H1 (cell line): ENCODE results near the gene SRP14. TPM values are rescaled to one million over a fixed set of nuclear protein-coding genes. Genes with fewer than 3 reads are reported as not detected.

Experiments used
- BACH1 ChIP-seq: IDR thresholded peaks from 2 replicates; pipeline ENCODE4 v1.6.1; 2012; ENCODE audit warnings: low read length, improper control_type of control experiment
- CREB1 ChIP-seq: IDR thresholded peaks from 2 replicates; pipeline ENCODE4 v1.6.1; 2012; ENCODE audit warnings: inconsistent platforms
- GTF2F1 ChIP-seq: IDR thresholded peaks from 2 replicates; pipeline ENCODE4 v1.6.1; 2012; ENCODE audit warnings: low read depth, low read length, improper control_type of control experiment, borderline replicate concordance
- JUN ChIP-seq: IDR thresholded peaks from 2 replicates; pipeline ENCODE4 v1.6.1; 2011; ENCODE audit warnings: low read depth, mild to moderate bottlenecking, improper control_type of control experiment, low read length
- KDM4A ChIP-seq: IDR thresholded peaks from one replicate; pipeline ENCODE4 v1.7.1; 2012; ENCODE audit warnings: low read depth, mild to moderate bottlenecking, moderate library complexity, low read length, inconsistent platforms; ENCODE audit not compliant: severe bottlenecking
- TEAD4 ChIP-seq: IDR thresholded peaks from 2 replicates; pipeline ENCODE4 v1.6.1; 2012; ENCODE audit warnings: low read depth, low read length, inconsistent platforms, mixed read lengths
- polyA plus RNA-seq, 7 experiments: library from polyadenylated mRNA; depleted of rRNA in 3 of 7; stranded (reverse) in 5 of 7; unstranded in 2 of 7; fragments of >200 nt in 5 of 7; fragments of 200-250 nt in 2 of 7; gene quantifications; 1 replicate in 5 of 7; 2 replicates in 1 of 7; 4 replicates in 1 of 7; pipeline versions ENCODE4 v1.2.1 to v1.2.3, GENCODE V29; 2011 to 2013; ENCODE audit warnings: missing spikeins in 2 of 7, mixed read lengths in 2 of 7
- total RNA-seq: library from RNA; stranded (reverse); fragmentation: NEBNext Ultra II Directional; extraction: Animal tissue kit (Norgen Biotek cat#: 25700); gene quantifications from 2 replicates; pipeline ENCODE4 v1.2.1, GENCODE V29; 2021
- TF ChIP-seq, protein P1 (sequence below): IDR thresholded peaks from 2 replicates; pipeline ENCODE4 v1.6.1; 2011; ENCODE audit warnings: low read length, improper control_type of control experiment
- TF ChIP-seq, protein P2 (sequence below): IDR thresholded peaks from 2 replicates; pipeline ENCODE4 v1.6.1; 2012; ENCODE audit warnings: inconsistent platforms
- TF ChIP-seq, protein P3 (sequence below): fragments of 300-600 bp; sonication (generic); IDR thresholded peaks from 2 replicates; pipeline ENCODE4 v1.7.1; 2012; ENCODE audit warnings: low read length, moderate library complexity, mild to moderate bottlenecking, inconsistent platforms; ENCODE audit not compliant: insufficient replicate concordance

The SRP14 gene
- total and polyA plus RNA-seq, 2 of the 8 experiments (the other 6 are each of a cell fraction or from before 2014, with no cell fraction given): 186 to 223 TPM

DNA sequence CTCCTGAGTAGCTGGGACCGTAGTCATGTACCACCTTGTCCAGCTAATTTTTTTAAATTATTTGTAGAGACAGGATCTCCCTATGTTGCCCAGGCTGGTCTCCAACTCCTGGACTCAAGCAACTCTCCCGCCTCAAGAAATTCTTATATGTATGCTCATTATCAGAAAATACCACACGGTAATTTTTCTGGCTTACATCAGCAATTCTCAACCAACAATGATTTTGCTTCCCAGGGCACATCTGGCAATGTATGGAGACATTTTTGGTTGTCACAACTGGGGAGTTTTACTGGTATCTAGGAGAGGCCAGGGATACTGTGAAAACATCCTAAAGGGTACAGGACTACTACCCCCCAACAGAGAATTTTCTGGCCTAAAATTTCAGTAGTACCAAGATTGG is 10.8 kb downstream of the SRP14 start (continued):
- TF ChIP-seq, protein P1, sequence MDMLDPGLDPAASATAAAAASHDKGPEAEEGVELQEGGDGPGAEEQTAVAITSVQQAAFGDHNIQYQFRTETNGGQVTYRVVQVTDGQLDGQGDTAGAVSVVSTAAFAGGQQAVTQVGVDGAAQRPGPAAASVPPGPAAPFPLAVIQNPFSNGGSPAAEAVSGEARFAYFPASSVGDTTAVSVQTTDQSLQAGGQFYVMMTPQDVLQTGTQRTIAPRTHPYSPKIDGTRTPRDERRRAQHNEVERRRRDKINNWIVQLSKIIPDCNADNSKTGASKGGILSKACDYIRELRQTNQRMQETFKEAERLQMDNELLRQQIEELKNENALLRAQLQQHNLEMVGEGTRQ: no peak
- TF ChIP-seq, protein P2, sequence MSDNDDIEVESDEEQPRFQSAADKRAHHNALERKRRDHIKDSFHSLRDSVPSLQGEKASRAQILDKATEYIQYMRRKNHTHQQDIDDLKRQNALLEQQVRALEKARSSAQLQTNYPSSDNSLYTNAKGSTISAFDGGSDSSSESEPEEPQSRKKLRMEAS: no peak
- TF ChIP-seq GTF2F1: no peak
- no peak for TF ChIP-seq JUN
- TF ChIP-seq CREB1: no peak
- TF ChIP-seq, protein P3, sequence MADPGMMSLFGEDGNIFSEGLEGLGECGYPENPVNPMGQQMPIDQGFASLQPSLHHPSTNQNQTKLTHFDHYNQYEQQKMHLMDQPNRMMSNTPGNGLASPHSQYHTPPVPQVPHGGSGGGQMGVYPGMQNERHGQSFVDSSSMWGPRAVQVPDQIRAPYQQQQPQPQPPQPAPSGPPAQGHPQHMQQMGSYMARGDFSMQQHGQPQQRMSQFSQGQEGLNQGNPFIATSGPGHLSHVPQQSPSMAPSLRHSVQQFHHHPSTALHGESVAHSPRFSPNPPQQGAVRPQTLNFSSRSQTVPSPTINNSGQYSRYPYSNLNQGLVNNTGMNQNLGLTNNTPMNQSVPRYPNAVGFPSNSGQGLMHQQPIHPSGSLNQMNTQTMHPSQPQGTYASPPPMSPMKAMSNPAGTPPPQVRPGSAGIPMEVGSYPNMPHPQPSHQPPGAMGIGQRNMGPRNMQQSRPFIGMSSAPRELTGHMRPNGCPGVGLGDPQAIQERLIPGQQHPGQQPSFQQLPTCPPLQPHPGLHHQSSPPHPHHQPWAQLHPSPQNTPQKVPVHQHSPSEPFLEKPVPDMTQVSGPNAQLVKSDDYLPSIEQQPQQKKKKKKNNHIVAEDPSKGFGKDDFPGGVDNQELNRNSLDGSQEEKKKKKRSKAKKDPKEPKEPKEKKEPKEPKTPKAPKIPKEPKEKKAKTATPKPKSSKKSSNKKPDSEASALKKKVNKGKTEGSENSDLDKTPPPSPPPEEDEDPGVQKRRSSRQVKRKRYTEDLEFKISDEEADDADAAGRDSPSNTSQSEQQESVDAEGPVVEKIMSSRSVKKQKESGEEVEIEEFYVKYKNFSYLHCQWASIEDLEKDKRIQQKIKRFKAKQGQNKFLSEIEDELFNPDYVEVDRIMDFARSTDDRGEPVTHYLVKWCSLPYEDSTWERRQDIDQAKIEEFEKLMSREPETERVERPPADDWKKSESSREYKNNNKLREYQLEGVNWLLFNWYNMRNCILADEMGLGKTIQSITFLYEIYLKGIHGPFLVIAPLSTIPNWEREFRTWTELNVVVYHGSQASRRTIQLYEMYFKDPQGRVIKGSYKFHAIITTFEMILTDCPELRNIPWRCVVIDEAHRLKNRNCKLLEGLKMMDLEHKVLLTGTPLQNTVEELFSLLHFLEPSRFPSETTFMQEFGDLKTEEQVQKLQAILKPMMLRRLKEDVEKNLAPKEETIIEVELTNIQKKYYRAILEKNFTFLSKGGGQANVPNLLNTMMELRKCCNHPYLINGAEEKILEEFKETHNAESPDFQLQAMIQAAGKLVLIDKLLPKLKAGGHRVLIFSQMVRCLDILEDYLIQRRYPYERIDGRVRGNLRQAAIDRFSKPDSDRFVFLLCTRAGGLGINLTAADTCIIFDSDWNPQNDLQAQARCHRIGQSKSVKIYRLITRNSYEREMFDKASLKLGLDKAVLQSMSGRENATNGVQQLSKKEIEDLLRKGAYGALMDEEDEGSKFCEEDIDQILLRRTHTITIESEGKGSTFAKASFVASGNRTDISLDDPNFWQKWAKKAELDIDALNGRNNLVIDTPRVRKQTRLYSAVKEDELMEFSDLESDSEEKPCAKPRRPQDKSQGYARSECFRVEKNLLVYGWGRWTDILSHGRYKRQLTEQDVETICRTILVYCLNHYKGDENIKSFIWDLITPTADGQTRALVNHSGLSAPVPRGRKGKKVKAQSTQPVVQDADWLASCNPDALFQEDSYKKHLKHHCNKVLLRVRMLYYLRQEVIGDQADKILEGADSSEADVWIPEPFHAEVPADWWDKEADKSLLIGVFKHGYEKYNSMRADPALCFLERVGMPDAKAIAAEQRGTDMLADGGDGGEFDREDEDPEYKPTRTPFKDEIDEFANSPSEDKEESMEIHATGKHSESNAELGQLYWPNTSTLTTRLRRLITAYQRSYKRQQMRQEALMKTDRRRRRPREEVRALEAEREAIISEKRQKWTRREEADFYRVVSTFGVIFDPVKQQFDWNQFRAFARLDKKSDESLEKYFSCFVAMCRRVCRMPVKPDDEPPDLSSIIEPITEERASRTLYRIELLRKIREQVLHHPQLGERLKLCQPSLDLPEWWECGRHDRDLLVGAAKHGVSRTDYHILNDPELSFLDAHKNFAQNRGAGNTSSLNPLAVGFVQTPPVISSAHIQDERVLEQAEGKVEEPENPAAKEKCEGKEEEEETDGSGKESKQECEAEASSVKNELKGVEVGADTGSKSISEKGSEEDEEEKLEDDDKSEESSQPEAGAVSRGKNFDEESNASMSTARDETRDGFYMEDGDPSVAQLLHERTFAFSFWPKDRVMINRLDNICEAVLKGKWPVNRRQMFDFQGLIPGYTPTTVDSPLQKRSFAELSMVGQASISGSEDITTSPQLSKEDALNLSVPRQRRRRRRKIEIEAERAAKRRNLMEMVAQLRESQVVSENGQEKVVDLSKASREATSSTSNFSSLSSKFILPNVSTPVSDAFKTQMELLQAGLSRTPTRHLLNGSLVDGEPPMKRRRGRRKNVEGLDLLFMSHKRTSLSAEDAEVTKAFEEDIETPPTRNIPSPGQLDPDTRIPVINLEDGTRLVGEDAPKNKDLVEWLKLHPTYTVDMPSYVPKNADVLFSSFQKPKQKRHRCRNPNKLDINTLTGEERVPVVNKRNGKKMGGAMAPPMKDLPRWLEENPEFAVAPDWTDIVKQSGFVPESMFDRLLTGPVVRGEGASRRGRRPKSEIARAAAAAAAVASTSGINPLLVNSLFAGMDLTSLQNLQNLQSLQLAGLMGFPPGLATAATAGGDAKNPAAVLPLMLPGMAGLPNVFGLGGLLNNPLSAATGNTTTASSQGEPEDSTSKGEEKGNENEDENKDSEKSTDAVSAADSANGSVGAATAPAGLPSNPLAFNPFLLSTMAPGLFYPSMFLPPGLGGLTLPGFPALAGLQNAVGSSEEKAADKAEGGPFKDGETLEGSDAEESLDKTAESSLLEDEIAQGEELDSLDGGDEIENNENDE: no peak
- no peak for TF ChIP-seq BACH1
- no peak for TF ChIP-seq TEAD4
- no peak for TF ChIP-seq KDM4A
